ENCODE measurements around the gene APEH. TPM values are rescaled to one million over a fixed set of nuclear protein-coding genes. Genes with fewer than 3 reads are reported as not detected.

The APEH gene
- polyA plus RNA-seq, 3 donors: 66.1 to 105 (median 92.6) TPM

GRCh38 chr3:49725906-49726681, 51.9 kb downstream of the APEH start:
- no peak overlapping the region for H2AFZ ChIP-seq (ENCODE audit: insufficient read depth, low read depth, low read length, poor library complexity, severe bottlenecking)
- H3K9me3 Mint-ChIP-seq: no peaks in the 10 kb centered on the region
- no peak overlapping the region for H3K4me3 Mint-ChIP-seq
- peak overlapping the region in 5 of 7 donors; percentile 10 to 92 (median 27) for H3K27ac Mint-ChIP-seq
- H3K79me2 ChIP-seq (ENCODE audit: insufficient read depth, low read length): peaks cover 17% of the 10 kb centered on the region
- H3K4me1 ChIP-seq (ENCODE audit: control insufficient read depth in 1 of 2, insufficient read depth in 2 of 2, low read length in 2 of 2): peaks cover 19 to 25% of the 10 kb centered on the region in 2 donors
- TF ChIP-seq, protein P1, sequence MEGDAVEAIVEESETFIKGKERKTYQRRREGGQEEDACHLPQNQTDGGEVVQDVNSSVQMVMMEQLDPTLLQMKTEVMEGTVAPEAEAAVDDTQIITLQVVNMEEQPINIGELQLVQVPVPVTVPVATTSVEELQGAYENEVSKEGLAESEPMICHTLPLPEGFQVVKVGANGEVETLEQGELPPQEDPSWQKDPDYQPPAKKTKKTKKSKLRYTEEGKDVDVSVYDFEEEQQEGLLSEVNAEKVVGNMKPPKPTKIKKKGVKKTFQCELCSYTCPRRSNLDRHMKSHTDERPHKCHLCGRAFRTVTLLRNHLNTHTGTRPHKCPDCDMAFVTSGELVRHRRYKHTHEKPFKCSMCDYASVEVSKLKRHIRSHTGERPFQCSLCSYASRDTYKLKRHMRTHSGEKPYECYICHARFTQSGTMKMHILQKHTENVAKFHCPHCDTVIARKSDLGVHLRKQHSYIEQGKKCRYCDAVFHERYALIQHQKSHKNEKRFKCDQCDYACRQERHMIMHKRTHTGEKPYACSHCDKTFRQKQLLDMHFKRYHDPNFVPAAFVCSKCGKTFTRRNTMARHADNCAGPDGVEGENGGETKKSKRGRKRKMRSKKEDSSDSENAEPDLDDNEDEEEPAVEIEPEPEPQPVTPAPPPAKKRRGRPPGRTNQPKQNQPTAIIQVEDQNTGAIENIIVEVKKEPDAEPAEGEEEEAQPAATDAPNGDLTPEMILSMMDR (IDR thresholded peaks at IDR 0.05): no peak
- peaks cover 20% of the 10 kb centered on the region for H3K4me1 Mint-ChIP-seq
- 97% methylated on average over 8 of the region's 11 CpGs for WGBS (ENCODE audit: insufficient coverage)
- H3K27ac ChIP-seq (ENCODE audit: low read depth in 1 of 2, low read length in 2 of 2): peak overlapping the region in 1 of 2 donors; percentile 92
- H3K36me3 ChIP-seq (replicated peaks in 1 of 2; ENCODE audit: control insufficient read depth in 1 of 2, insufficient read depth in 2 of 2, low read length in 2 of 2): peaks cover 42 to 68% of the 10 kb centered on the region in 2 donors
- H3K27me3 ChIP-seq (ENCODE audit: control insufficient read depth in 2 of 2, insufficient read depth in 2 of 2, low read length in 2 of 2): no peaks in the 10 kb centered on the region
- H3K9me3 ChIP-seq (replicated peaks in 1 of 2; ENCODE audit: control insufficient read depth in 1 of 2, insufficient read depth in 1 of 2, low read length in 2 of 2): no peaks in the 10 kb centered on the region
- peak in 1 of 3 donors; percentile 2 for DNase-seq
- H3K4me3 ChIP-seq (replicated peaks in 1 of 3; ENCODE audit: low read depth in 2 of 3, low read length in 3 of 3): no peak overlapping the region
- H3K9ac ChIP-seq (ENCODE audit: insufficient read depth, low read length, poor library complexity, severe bottlenecking): no peak overlapping the region
- peaks cover 37 to 63% of the 10 kb centered on the region in 2 donors for H3K36me3 Mint-ChIP-seq
- peaks cover 11% of the 10 kb centered on the region for H4K20me1 ChIP-seq (ENCODE audit: insufficient read depth, low read length)
- H3K4me2 ChIP-seq (replicated peaks; ENCODE audit: extremely low read depth, low read length, poor library complexity, severe bottlenecking): no peak overlapping the region
- intact Hi-C loops (cut with micrococcal nuclease): loop anchor here (10.0 kb wide), 2 partner anchors 51 to 59 kb away; partner anchors contain the start of genes APEH (in 2 of the 2) and IP6K1 (in 1 of the 2)
- H3K27me3 Mint-ChIP-seq (ENCODE audit: low read depth in 3 of 3): no peaks in the 10 kb centered on the region

GRCh38 chr3:49727154-49727923, 53.2 kb downstream of the APEH start:
- 94% methylated on average over 19 of the region's 19 CpGs for WGBS (ENCODE audit: insufficient coverage)
- H3K4me3 Mint-ChIP-seq: no peak overlapping the region
- Histone ChIP-seq H3K9me3 (replicated peaks in 1 of 2; ENCODE audit: control insufficient read depth in 1 of 2, insufficient read depth in 1 of 2, low read length in 2 of 2) (no peaks in the 10 kb centered on the region), H4K20me1 (ENCODE audit: insufficient read depth, low read length) (peaks cover 9% of the 10 kb centered on the region), H3K4me2 (replicated peaks; ENCODE audit: extremely low read depth, low read length, poor library complexity, severe bottlenecking) (no peak overlapping the region), H3K4me3 (replicated peaks in 1 of 3; ENCODE audit: low read depth in 2 of 3, low read length in 3 of 3) (no peak overlapping the region), H3K9ac (ENCODE audit: insufficient read depth, low read length, poor library complexity, severe bottlenecking) (no peak overlapping the region), H3K4me1 (ENCODE audit: control insufficient read depth in 1 of 2, insufficient read depth in 2 of 2, low read length in 2 of 2) (peaks cover 19 to 25% of the 10 kb centered on the region in 2 donors), H3K36me3 (replicated peaks in 1 of 2; ENCODE audit: control insufficient read depth in 1 of 2, insufficient read depth in 2 of 2, low read length in 2 of 2) (peaks cover 43 to 68% of the 10 kb centered on the region in 2 donors), H3K79me2 (ENCODE audit: insufficient read depth, low read length) (peaks cover 13% of the 10 kb centered on the region), H3K27me3 (ENCODE audit: control insufficient read depth in 2 of 2, insufficient read depth in 2 of 2, low read length in 2 of 2) (no peaks in the 10 kb centered on the region), H2AFZ (ENCODE audit: insufficient read depth, low read depth, low read length, poor library complexity, severe bottlenecking) (no peak overlapping the region), H3K27ac (ENCODE audit: low read depth in 1 of 2, low read length in 2 of 2) (no peak overlapping the region)
- H3K36me3 Mint-ChIP-seq: peaks cover 40 to 62% of the 10 kb centered on the region in 2 donors
- peaks cover 20% of the 10 kb centered on the region for H3K4me1 Mint-ChIP-seq
- H3K27me3 Mint-ChIP-seq (ENCODE audit: low read depth in 3 of 3): no peaks in the 10 kb centered on the region
- intact Hi-C loops (cut with micrococcal nuclease): loop anchor here (10.0 kb wide), 2 partner anchors 53 to 57 kb away; partner anchors contain the start of genes APEH (in 2 of the 2) and IP6K1 (in 1 of the 2)
- H3K9me3 Mint-ChIP-seq: no peaks in the 10 kb centered on the region
- DNase-seq: no peak
- TF ChIP-seq, protein P1 (IDR thresholded peaks at IDR 0.05): no peak
- H3K27ac Mint-ChIP-seq: peak overlapping the region in 3 of 7 donors; percentile 14 to 37 (median 30)

Data from CD14-positive monocyte (primary cell).